Measurements from ENCODE around the gene XXYLT1. TPM values are rescaled to one million over a fixed set of nuclear protein-coding genes. Genes with fewer than 3 reads are reported as not detected.

Gene XXYLT1
- total and polyA plus RNA-seq, 9 of the 15 experiments (the other 6 are each of a cell fraction or from before 2014, with no cell fraction given), result 1.9 to 18.9 (median 15.0) TPM

DNA sequence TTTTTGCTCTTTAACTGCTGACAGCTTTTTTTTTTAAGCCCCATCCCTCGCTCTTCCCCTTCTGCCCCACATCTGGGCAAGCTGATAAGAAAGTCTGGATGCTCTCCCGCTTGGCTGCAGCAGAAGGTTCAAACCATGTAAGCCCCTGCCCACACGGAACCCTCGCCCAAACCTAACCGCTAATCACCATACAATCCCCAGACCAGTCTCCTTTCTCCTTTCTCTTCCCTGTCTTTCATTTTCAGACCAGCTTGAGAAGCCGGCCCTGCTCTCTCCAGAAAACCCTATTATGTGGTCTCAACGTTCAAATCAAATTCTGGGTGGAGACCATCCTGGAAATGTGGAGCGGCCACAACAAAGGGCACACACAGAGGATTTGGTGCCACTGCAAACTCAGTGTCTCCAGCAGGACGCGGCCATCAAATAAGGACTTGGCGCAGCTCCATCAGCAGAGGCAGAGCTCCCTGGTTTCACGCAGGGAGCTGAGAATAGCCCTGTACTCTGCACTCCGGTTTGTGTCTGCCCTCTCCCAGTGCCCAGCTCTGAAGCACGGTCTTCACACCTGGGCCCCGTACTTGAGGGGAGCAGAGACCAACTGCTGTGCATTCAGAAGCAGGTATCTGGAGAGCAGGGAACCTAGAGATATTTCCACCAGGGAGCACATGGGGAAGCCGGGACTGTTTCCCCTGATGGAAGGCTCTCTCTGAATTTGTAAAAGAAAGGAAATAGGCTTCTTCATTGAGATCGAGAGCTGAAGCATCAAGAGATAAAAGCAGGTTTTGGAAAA lies 92.6 kb downstream of the XXYLT1 start (continued):
- TF ChIP-seq, protein P1, sequence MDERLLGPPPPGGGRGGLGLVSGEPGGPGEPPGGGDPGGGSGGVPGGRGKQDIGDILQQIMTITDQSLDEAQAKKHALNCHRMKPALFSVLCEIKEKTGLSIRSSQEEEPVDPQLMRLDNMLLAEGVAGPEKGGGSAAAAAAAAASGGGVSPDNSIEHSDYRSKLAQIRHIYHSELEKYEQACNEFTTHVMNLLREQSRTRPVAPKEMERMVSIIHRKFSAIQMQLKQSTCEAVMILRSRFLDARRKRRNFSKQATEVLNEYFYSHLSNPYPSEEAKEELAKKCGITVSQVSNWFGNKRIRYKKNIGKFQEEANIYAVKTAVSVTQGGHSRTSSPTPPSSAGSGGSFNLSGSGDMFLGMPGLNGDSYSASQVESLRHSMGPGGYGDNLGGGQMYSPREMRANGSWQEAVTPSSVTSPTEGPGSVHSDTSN (CRISPR knock-in tag; IDR thresholded peaks at IDR 0.05; ENCODE audit: low read depth), result no peak
- TF ChIP-seq, protein P1 (tag; conservative IDR thresholded peaks at IDR 0.05; ENCODE audit: low read depth), result 0 out of 2 replicates have a peak, but pooled peaks have one; percentile 5
- TF ChIP-seq POLR3A (IDR thresholded peaks at IDR 0.05; ENCODE audit: borderline replicate concordance, extremely low read depth, insufficient read depth, insufficient read length) (no peak), GATA2 (CRISPR knock-in tag; IDR thresholded peaks at IDR 0.05) (peak; percentile 70), C11orf30 (IDR thresholded peaks at IDR 0.05; ENCODE audit: low read depth) (peak; percentile 80; the same call in 1 of the 2 replicates), ZNF384 (IDR thresholded peaks at IDR 0.05; ENCODE audit: low read depth, low read length) (peak; percentile 96), ZNF174 (CRISPR knock-in tag; IDR thresholded peaks at IDR 0.05) (no peak), ZNF586 (CRISPR knock-in tag; conservative IDR thresholded peaks at IDR 0.05) (no peak), VEZF1 (CRISPR knock-in tag; IDR thresholded peaks at IDR 0.05) (peak; percentile 74), XRCC5 (IDR thresholded peaks at IDR 0.05; ENCODE audit: low read depth, low read length) (no peak), MGA (IDR thresholded peaks at IDR 0.05) (peak; percentile 38)

Measured in K562 (cell line).